Muscle of leg (tissue), 11 donors: Measurements from ENCODE around the gene SPRN. TPM values are rescaled to one million over a fixed set of nuclear protein-coding genes. Genes with fewer than 3 reads are reported as not detected.

ENCODE experiments used
- DNase-seq: peaks from one replicate; pipeline ENCODE4 v3.0.0; 2013
- H3K27ac ChIP-seq: one replicate; pipeline ENCODE4 v1.5.1; 2013; ENCODE audit warnings: mild to moderate bottlenecking, low read length, control low read depth
- H3K27me3 ChIP-seq: one replicate; pipeline ENCODE4 v1.6.1; 2013; ENCODE audit warnings: low read length; ENCODE audit not compliant: control insufficient read depth, insufficient read depth
- H3K36me3 ChIP-seq: one replicate; pipeline ENCODE4 v1.6.1; 2013; ENCODE audit warnings: low read length; ENCODE audit not compliant: control insufficient read depth, insufficient read depth
- H3K4me1 ChIP-seq: one replicate; pipeline ENCODE4 v1.6.1; 2013; ENCODE audit warnings: low read length; ENCODE audit not compliant: control insufficient read depth, insufficient read depth
- H3K4me3 ChIP-seq: one replicate; pipeline ENCODE4 v1.5.1; 2013; ENCODE audit warnings: low read length, control low read depth
- H3K9me3 ChIP-seq: replicated peaks from 2 replicates; pipeline ENCODE4 v1.6.1; 2013; ENCODE audit warnings: low read depth, low read length; ENCODE audit not compliant: control insufficient read depth
- WGBS: methylation state at CpG from one replicate; pipeline ENCODE4 v1.1.5; 2013; ENCODE audit warnings: missing lambda C conversion rate; ENCODE audit not compliant: insufficient coverage; 5-methylcytosine and 5-hydroxymethylcytosine counted together
- polyA plus RNA-seq, 8 donors: library from polyadenylated mRNA; unstranded; fragments of 120-200 nt; gene quantifications; one replicate each; pipeline versions ENCODE4 v1.2.1 to v1.2.3, GENCODE V29; 2013; ENCODE audit warnings: inconsistent platforms in 1 of 8, low replicate concordance in 1 of 8; ENCODE audit not compliant: insufficient read length in 8 of 8, insufficient read depth in 1 of 8
- total RNA-seq: library from RNA; stranded (reverse); fragments of 120-200 nt; gene quantifications from one replicate; pipeline ENCODE4 v1.2.4, GENCODE V29; 2013

The SPRN gene
- total and polyA plus RNA-seq, 9 donors, result 0.53 to 4.4 (median 3.7) TPM

DNA sequence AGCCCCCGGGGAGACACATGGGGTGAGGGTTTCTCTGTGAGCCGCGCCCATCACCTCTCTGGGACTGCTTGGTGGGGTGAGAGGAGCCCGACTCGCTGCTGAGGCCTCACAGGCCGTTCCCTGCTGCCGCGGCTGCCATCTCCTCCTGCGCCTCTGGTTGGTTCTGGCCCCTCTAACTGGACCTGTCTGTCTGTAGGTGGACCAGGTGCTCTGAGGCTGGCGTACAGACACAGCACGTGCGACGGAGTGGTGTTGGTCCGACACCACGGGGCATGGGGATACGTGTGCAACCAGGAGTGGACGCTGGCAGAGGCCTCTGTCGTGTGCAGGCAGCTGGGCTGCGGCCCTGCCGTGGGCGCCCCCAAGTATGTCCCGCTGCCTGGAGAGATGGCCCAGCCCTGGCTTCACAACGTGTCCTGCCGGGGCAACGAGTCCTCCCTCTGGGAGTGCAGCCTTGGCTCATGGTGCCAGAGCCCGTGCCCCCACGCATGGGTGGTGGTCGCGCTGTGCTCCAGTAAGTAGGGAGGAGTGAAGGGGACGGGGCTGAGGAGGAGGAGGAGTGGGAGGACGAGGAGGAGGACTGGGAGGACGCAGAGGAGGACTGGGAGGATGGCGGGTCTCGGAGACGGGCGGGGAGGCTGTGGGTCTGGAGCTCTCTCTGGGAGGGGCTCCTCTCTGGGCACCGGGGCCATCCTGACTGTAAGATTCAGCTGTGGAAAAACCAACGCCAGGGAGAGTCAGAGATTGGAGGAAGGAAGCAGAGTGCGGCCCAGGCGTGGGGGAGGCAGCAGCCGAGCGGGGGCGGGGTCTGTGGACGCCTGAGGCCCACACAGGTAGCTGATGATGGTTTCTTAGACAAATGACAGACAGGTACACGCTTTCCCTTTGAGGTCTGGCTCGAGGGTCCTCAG, 31.9 kb upstream of the SPRN start:
- WGBS, result 83% methylated on average over 46 of the region's 46 CpGs
- no peaks in the 10 kb centered on the region for H3K9me3 ChIP-seq
- H3K27me3 ChIP-seq, result no peaks in the 10 kb centered on the region
- no peak overlapping the region for H3K27ac ChIP-seq
- DNase-seq, result no peak
- no peaks in the 10 kb centered on the region for H3K4me1 ChIP-seq
- no peak overlapping the region for H3K4me3 ChIP-seq
- H3K36me3 ChIP-seq, result no peaks in the 10 kb centered on the region

DNA sequence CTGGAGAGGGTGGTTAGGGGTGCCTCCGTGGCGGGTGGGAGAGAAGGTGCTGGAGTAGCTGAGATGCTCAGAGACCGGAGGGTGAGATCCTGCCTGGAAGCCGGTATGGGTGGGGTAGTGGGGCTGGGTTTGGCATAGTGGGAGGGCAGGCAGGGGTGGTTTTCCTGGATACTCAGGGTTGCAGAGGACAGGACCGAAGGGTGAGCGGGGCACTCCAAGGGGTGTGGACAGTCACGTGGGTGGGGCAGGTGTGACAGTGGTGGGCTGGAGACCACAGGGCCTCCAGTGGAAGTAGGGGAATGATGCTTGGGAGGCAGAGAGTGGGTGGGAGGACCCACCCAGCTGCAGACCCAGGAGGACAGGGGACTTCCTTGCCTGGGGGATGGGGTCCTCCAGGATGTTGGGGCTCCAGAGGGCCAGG, 31.2 kb upstream of the SPRN start:
- Histone ChIP-seq H3K9me3 (no peaks in the 10 kb centered on the region), H3K36me3 (no peaks in the 10 kb centered on the region)
- 75% methylated on average over 7 of the region's 7 CpGs for WGBS

DNA sequence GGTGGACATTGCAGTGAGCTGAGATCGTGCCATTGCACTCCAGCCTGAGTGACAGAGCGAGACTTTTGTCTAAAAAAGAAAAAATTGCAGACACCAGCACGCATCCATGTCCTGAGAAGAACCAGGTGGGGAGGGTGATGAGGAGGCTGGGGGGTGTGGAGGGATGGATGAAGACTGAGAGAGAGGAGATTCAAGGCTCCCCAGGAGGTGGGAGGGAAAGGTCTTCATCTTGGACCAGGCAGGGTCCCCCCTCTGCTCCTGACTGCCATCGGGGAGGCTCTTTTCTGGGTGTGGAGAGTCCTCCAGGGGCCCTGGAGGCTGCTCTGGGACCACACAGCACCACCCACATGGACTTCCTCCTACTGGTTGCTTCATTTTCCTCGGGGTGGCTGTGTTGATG, 30.8 kb upstream of the SPRN start:
- WGBS, result 89% methylated on average over 3 of the region's 5 CpGs
- no peak for DNase-seq
- no peaks in the 10 kb centered on the region for H3K36me3 ChIP-seq
- H3K27ac ChIP-seq, result no peak overlapping the region
- no peaks in the 10 kb centered on the region for H3K4me1 ChIP-seq
- H3K4me3 ChIP-seq, result no peak overlapping the region
- H3K9me3 ChIP-seq, result no peaks in the 10 kb centered on the region
- no peaks in the 10 kb centered on the region for H3K27me3 ChIP-seq

More for the DNA sequence above, 31.2 kb upstream of the SPRN start:
- DNase-seq, result no peak
- Histone ChIP-seq H3K4me1 (no peaks in the 10 kb centered on the region), H3K27ac (no peak overlapping the region), H3K4me3 (no peak overlapping the region), H3K27me3 (no peaks in the 10 kb centered on the region)

DNA sequence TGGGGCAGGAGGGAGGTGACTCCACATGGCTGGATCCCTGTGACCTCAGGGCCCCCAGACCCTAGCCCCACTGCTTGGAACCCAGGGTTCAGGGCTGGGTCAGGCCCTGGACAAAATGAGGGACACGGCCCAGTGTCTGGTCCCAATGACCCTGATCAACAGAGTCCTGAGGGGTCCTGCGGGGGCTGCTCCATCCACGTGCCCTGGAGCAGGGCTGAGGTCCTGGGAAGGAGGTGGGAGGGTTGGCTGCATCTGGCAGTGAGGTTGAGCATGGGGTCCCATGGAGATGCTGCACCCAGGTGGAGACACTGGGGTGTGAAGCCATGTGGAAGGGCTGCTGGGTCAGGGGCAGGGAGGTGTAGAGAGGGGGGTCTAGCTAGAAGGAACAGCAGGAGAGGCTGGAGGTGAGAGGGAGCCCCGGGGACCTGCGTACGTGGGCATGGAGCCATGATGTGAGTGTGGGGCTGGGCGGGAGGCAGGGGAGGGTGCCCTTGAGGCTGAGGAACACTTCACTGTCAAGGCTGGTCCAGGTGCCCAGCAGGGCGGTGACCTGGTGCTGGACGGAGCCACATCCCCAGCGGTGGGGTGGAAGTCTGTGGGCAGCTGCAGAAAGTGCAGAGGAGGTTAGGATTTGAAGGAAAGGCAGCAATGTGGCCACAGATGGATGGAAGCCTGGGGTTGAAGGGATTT, 29.9 kb upstream of the SPRN start:
- Histone ChIP-seq H3K36me3 (no peaks in the 10 kb centered on the region), H3K9me3 (no peaks in the 10 kb centered on the region), H3K27me3 (no peaks in the 10 kb centered on the region), H3K27ac (no peak overlapping the region), H3K4me3 (no peak overlapping the region), H3K4me1 (no peaks in the 10 kb centered on the region)
- WGBS, result 81% methylated on average over 10 of the region's 10 CpGs
- no peak for DNase-seq

DNA sequence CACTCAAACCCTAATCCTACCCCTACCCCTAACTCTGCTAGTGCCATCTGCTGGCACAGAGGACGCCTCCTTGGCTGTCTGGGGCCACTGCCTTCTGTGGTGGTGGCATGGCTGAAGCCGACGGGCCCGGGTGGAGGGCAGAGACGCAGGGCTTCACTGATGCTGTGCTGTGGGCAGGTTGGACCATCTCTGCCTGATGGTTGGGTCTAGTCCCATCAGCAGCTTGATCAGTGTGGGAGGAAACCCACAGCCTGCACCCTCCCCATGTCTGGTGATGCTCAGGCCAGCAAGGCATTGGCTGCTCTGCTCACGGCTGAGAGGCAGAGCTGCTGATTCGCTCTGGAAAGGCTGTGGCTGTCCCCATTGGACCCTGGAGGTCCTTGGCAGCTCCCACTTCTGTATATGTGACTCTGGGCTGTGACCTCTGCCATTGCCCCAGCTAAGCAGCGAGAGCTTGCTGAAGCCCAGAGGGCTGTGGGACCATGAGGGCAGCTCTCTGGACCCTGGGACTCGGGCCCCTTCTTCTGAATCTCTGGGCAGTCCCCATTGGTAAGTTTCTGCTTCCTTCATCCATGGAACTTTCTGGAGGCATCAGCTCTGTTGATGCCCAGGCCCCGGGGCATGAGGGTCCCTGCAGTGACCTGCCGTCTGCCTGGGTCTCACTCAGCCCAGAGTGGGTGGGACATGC, 29.2 kb upstream of the SPRN start, which contains the start of gene SCART1:
Gene SCART1, plus strand, starts transcription at position 430 of the 688 bp plus-strand sequence. Its CDS starts 53 bp downstream, at position 483.
- no peaks in the 10 kb centered on the region for H3K36me3 ChIP-seq
- H3K4me1 ChIP-seq, result no peaks in the 10 kb centered on the region
- DNase-seq, result no peak
- no peaks in the 10 kb centered on the region for H3K27me3 ChIP-seq
- H3K9me3 ChIP-seq, result no peaks in the 10 kb centered on the region
- no peak within 1 kb of the TSS for H3K27ac ChIP-seq
- 87% methylated on average over 9 of the region's 11 CpGs for WGBS
- H3K4me3 ChIP-seq, result no peak within 1 kb of the TSS

DNA sequence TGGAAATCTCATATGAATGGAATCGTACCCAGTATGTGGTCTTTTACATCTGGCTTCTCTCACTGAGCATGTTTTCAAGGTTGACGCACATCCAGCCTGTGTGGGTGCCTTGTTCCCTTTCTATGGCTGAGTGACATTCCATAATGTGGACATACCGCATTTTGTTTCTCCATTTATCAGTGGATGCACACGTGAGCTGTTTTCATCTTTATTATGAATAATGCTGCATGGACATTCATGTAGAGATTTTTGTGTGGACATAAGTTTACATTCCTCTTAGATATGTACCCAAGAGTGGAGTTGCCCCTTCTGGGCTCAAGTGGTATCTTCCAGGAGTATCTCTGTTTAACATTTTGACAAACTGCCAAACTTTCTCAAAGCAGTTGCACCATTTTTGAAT, 28.0 kb upstream of the SPRN start:
- no peak overlapping the region for H3K27ac ChIP-seq
- no CpG with 5 or more reads among the region's 4 CpGs for WGBS

DNA sequence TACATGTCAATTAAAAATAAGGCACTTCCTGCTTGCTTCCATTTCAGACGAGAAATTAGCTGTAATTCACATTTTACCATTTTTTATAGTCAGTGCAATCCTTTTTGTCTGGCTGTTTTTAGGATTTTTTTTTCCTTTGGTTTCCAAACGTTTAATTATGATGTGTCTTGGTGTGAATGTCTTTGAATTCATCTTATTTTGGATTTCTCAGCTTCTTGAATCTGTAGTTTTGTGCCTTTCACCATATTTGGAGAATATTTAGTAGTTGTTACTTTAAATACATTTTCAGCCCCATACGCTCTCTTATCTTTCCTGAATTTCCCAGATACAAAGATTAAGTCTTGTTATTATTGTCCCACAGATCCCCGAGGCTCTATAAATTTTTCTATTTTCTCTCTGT, 26.9 kb upstream of the SPRN start:
- H3K4me1 ChIP-seq, result no peaks in the 10 kb centered on the region
- no CpG with 5 or more reads among the region's 4 CpGs for WGBS
- H3K27ac ChIP-seq, result no peak overlapping the region

More for the DNA sequence above, 28.0 kb upstream of the SPRN start:
- Histone ChIP-seq H3K4me3 (no peak overlapping the region), H3K9me3 (peaks cover 4% of the 10 kb centered on the region), H3K4me1 (no peaks in the 10 kb centered on the region), H3K27me3 (no peaks in the 10 kb centered on the region), H3K36me3 (no peaks in the 10 kb centered on the region)
- DNase-seq, result no peak

DNA sequence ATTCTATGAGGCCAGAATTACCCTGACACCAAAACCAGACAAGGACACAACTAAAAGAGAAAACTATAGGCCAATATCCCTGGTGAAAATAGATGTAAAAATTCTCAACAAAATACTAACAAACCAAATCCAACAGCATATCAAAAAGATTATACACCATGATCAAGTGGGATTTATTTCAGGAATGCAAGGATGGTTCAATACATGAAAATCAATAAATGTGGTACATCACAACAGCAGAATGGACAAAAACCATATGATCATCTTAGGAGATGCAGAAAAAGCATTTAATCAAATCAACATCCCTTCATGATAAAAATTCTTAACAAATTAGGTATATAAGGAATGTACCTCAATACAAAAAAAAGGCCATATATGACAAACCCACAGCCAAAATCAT, 23.7 kb upstream of the SPRN start:
- Histone ChIP-seq H3K4me1 (no peaks in the 10 kb centered on the region), H3K27ac (no peak overlapping the region), H3K36me3 (no peaks in the 10 kb centered on the region), H3K4me3 (no peak overlapping the region), H3K9me3 (peaks cover 7% of the 10 kb centered on the region), H3K27me3 (no peaks in the 10 kb centered on the region)
- DNase-seq, result no peak

More for the DNA sequence above, 26.9 kb upstream of the SPRN start:
- DNase-seq, result no peak
- no peaks in the 10 kb centered on the region for H3K36me3 ChIP-seq
- peaks cover 7% of the 10 kb centered on the region for H3K9me3 ChIP-seq
- no peaks in the 10 kb centered on the region for H3K27me3 ChIP-seq
- H3K4me3 ChIP-seq, result no peak overlapping the region

DNA sequence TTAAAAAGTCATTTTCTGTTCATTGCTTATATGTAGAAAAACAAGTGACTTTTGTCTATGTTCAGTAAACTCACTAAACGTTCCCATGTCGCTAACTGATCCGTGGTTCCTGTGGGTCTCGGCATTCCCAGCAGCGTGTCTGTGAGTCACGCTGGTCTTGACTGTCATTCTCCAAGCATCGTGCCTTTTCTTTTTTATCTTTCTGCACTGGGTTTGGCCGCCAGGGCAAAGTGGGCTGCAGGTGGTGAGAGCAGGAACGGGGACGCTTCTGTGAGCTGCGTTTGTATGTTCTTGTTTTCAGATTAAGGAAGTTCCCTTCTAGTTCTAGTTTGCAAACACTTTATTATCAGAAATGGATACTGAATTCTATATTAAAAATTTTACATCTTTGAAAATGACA, 22.6 kb upstream of the SPRN start:
- 98% methylated on average over 5 of the region's 11 CpGs for WGBS
- Histone ChIP-seq H3K27ac (no peak overlapping the region), H3K4me3 (no peak overlapping the region), H3K9me3 (peaks cover 7% of the 10 kb centered on the region), H3K36me3 (no peaks in the 10 kb centered on the region), H3K4me1 (no peaks in the 10 kb centered on the region), H3K27me3 (no peaks in the 10 kb centered on the region)
- DNase-seq, result no peak
